Muscle layer of duodenum (tissue), 2 donors: ENCODE data around the gene CHADL.
"Not testable (repeated sequence)": the region's sequence is repeated elsewhere in the genome, so short reads cannot be mapped to it uniquely, and the experiment has no call there.

Experiments
- H3K27ac ChIP-seq: one replicate; pipeline ENCODE4 v1.7.0; 2013; ENCODE audit warnings: mild to moderate bottlenecking, low read length
- H3K27me3 ChIP-seq: one replicate; pipeline ENCODE4 v1.7.0; 2013; ENCODE audit warnings: low read depth, mild to moderate bottlenecking, control low read depth, low read length
- H3K36me3 ChIP-seq, 2 donors: one replicate each; pipeline ENCODE4 v1.7.0; 2013; ENCODE audit warnings: low read length in 2 of 2, control low read depth in 1 of 2, mild to moderate bottlenecking in 1 of 2; ENCODE audit not compliant: insufficient read depth in 2 of 2, control insufficient read depth in 1 of 2
- H3K4me1 ChIP-seq, 2 donors: one replicate each; pipeline ENCODE4 v1.7.0; 2013; ENCODE audit warnings: low read length in 2 of 2, mild to moderate bottlenecking in 2 of 2, control low read depth in 1 of 2, moderate library complexity in 1 of 2; ENCODE audit not compliant: insufficient read depth in 2 of 2, control insufficient read depth in 1 of 2
- H3K4me3 ChIP-seq, 2 donors: one replicate each; pipeline ENCODE4 v1.7.0; 2013; ENCODE audit warnings: low read length in 2 of 2, low read depth in 1 of 2, mild to moderate bottlenecking in 1 of 2
- H3K9me3 ChIP-seq, 2 donors: one replicate each; pipeline ENCODE4 v1.7.0; 2013; ENCODE audit warnings: low read length in 2 of 2, control low read depth in 1 of 2, mild to moderate bottlenecking in 1 of 2; ENCODE audit not compliant: control insufficient read depth in 1 of 2
- donor health status: healthy.

CHADL gene

GRCh38 chr22:41203118-41203517 is 37.6 kb downstream of the CHADL start:
- Histone ChIP-seq H3K27ac (no peak overlapping the region), H3K27me3 (no peaks in the 10 kb centered on the region), H3K9me3 (no peaks in the 10 kb centered on the region), H3K4me1 (peaks cover 0 to 15% of the 10 kb centered on the region in 2 donors), H3K4me3 (no peak overlapping the region), H3K36me3 (no peaks in the 10 kb centered on the region)

- Histone ChIP-seq H3K27ac (no peak overlapping the region), H3K27me3 (no peaks in the 10 kb centered on the region), H3K9me3 (no peaks in the 10 kb centered on the region), H3K4me1 (peaks cover 0 to 20% of the 10 kb centered on the region in 2 donors), H3K36me3 (no peaks in the 10 kb centered on the region), H3K4me3 (no peak overlapping the region)
Measured at GRCh38 chr22:41201141-41201540, 39.6 kb downstream of the CHADL start.

DNA sequence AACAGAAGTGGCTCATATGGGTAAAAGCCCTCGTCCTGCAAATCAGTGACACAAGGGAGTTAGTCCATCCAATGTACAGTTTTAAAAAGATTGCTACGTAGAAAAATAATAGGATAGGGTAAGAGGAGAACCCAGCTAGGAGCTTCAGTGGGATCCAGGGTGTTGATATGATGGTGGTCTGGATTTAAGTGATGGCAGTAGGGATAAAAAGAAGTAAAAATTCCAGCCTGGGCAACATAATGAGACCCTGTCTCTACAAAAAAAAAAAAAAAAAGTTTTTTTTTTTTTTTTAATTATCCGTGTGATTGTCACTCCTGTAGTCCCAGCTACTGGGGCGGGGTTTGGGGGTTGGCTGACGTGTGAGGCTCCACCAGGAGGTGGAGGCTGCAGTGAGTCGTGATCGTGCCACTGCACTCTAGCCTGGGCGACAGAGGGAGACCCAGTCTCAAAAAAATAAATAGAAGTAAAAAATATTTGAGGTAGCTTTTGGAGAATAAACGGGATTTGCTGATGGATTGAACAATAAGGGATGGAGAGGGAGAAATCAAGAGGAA is 42.6 kb downstream of the CHADL start:
- Histone ChIP-seq H3K27ac (no peak overlapping the region), H3K4me1 (peaks cover 0 to 14% of the 10 kb centered on the region in 2 donors), H3K36me3 (no peaks in the 10 kb centered on the region), H3K27me3 (no peaks in the 10 kb centered on the region), H3K4me3 (peak overlapping the region; percentile 68 to 94), H3K9me3 (no peaks in the 10 kb centered on the region)

- Histone ChIP-seq H3K27ac (no peak overlapping the region), H3K4me1 (peaks cover 0 to 14% of the 10 kb centered on the region in 2 donors), H3K4me3 (peak overlapping the region; percentile 68 to 94), H3K36me3 (no peaks in the 10 kb centered on the region), H3K9me3 (no peaks in the 10 kb centered on the region), H3K27me3 (no peaks in the 10 kb centered on the region)
Measured at GRCh38 chr22:41197038-41197972, 43.4 kb downstream of the CHADL start.

DNA sequence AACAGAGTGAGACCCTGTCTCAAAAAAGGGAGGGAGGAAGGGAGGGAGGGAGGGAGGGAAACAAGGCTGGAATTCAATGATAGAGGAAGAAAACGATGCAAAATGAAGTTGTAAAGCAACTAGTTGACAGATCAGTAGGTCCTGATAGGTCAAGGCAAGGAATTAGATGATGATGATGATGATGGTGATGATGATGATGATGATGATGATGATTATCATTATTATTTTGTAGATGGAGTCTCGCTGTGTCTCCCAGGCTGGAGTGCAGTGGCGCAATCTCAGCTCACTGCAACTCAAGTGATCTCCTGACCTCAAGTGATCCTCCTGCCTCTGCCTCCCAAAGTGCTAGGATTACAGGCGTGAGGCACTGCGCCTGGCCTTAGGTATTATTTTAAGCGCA is 46.9 kb downstream of the CHADL start:
- Histone ChIP-seq H3K4me3 (no peak overlapping the region), H3K9me3 (no peaks in the 10 kb centered on the region), H3K27ac (no peak overlapping the region), H3K36me3 (no peaks in the 10 kb centered on the region), H3K27me3 (no peaks in the 10 kb centered on the region), H3K4me1 (peaks cover 0 to 14% of the 10 kb centered on the region in 2 donors)

GRCh38 chr22:41191467-41191866 is 49.3 kb downstream of the CHADL start:
- no peaks in the 10 kb centered on the region for H3K4me1 ChIP-seq
- no peak overlapping the region for H3K27ac ChIP-seq
- no peak overlapping the region for H3K4me3 ChIP-seq
- H3K36me3 ChIP-seq = no peaks in the 10 kb centered on the region
- no peaks in the 10 kb centered on the region for H3K9me3 ChIP-seq
- no peaks in the 10 kb centered on the region for H3K27me3 ChIP-seq

GRCh38 chr22:41184679-41185078 is 56.1 kb downstream of the CHADL start:
- H3K9me3 ChIP-seq = no peaks in the 10 kb centered on the region
- no peak overlapping the region for H3K27ac ChIP-seq
- H3K4me1 ChIP-seq = peaks cover 0 to 4% of the 10 kb centered on the region in 2 donors

GRCh38 chr22:41181349-41182241 is 59.1 kb downstream of the CHADL start:
- no peak overlapping the region for H3K27ac ChIP-seq
- H3K27me3 ChIP-seq = no peaks in the 10 kb centered on the region
- H3K4me3 ChIP-seq = no peak overlapping the region
- peaks cover 0 to 4% of the 10 kb centered on the region in 2 donors for H3K4me1 ChIP-seq
- no peaks in the 10 kb centered on the region for H3K9me3 ChIP-seq
- H3K36me3 ChIP-seq = peaks cover 24 to 25% of the 10 kb centered on the region in 2 donors

More at GRCh38 chr22:41184679-41185078, 56.1 kb downstream of the CHADL start:
- Histone ChIP-seq H3K27me3 (no peaks in the 10 kb centered on the region), H3K36me3 (no peaks in the 10 kb centered on the region), H3K4me3 (no peak overlapping the region)

GRCh38 chr22:41180926-41181325 is 59.8 kb downstream of the CHADL start:
- no peak overlapping the region for H3K4me3 ChIP-seq
- no peak overlapping the region for H3K27ac ChIP-seq

DNA sequence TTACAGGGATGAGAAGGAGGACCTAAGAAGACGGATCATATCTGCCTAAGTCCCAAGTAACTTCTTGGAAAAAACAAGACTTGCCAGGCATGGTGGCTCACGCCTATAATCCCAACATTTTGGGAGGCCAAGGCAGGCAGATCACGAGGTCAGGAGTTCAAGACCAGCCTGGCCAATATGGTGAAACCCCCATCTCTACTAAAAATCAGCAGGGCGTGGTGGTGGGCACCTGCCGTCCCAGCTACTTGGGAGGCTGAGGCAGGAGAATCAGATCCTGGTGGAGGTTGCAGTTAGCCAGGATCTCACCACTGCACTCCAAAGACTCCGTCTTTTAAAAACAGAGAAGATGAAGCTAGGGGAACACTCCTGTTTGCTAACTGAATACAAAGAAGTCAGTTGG is 60.4 kb downstream of the CHADL start:
- not testable (repeated sequence) for H3K9me3 ChIP-seq, H3K27me3 ChIP-seq, H3K4me1 ChIP-seq, H3K27ac ChIP-seq, H3K4me3 ChIP-seq
- H3K36me3 ChIP-seq = peaks cover 34 to 36% of the 10 kb centered on the region in 2 donors

More at GRCh38 chr22:41180926-41181325, 59.8 kb downstream of the CHADL start:
- Histone ChIP-seq H3K27me3 (no peaks in the 10 kb centered on the region), H3K36me3 (peaks cover 29 to 31% of the 10 kb centered on the region in 2 donors), H3K4me1 (peaks cover 0 to 4% of the 10 kb centered on the region in 2 donors), H3K9me3 (no peaks in the 10 kb centered on the region)
